GM12878 (cell line): ENCODE data around the gene CSF3R. TPM values are rescaled to one million over a fixed set of nuclear protein-coding genes. Genes with fewer than 3 reads are reported as not detected.

Experiments used
- ATAC-seq: fragments of 200-7000 bp; cut with Tn5 transposase; 3 replicates; pipeline ENCODE4 v1.9.1; 2020; ENCODE audit warnings: mild to moderate bottlenecking, moderate library complexity
- BruUV-seq: library from RNA; stranded (reverse); fragments of 400-500 nt; replicated peaks from 2 replicates; lab custom pipeline; 2021; lab: Mats Ljungman, UMichigan
- CTCF ChIA-PET: fragments of 300-600 bp; sonication (Branson Sonifier 250); formaldehyde crosslinking; extraction: SDS; loops from one replicate; lab custom pipeline; 2021; ENCODE audit warnings: inconsistent platforms; lab: Yijun Ruan, JAX
- POLR2A ChIA-PET: fragments of 350-600 bp; formaldehyde crosslinking; extraction: SDS; loops from one replicate; lab custom pipeline; 2021; ENCODE audit warnings: inconsistent platforms; lab: Charles Lee
- RAD21 ChIA-PET: fragments of 300-600 bp; sonication (Branson Sonifier 250); formaldehyde crosslinking; loops from one replicate; lab custom pipeline; 2023; ENCODE audit warnings: antibody characterized with exemption; ENCODE audit not compliant: unreplicated experiment; lab: Charles Lee
- SMC1A ChIA-PET: fragments of 300-600 bp; sonication (Branson Sonifier 250); formaldehyde crosslinking; loops from one replicate; lab custom pipeline; 2023; ENCODE audit not compliant: unreplicated experiment, uncharacterized antibody; lab: Charles Lee
- DNase-seq: peaks from one replicate; pipeline ENCODE4 v3.0.0-alpha.2; 2011; ENCODE audit warnings: low read depth, low spot score
- FAIRE-seq: peaks from 3 replicates; lab custom pipeline; 2011; peaks lifted over from hg19 to GRCh38; lab: Jason Lieb, UNC
- H2AFZ ChIP-seq: 2 replicates; pipeline ENCODE4 v1.6.0; 2011; ENCODE audit warnings: low read depth, low read length, control low read depth; ENCODE audit not compliant: control insufficient read depth
- H3K27ac ChIP-seq: 2 replicates; pipeline ENCODE4 v1.5.1; 2011; ENCODE audit warnings: control low read depth; ENCODE audit not compliant: control insufficient read depth, insufficient read depth
- H3K27me3 ChIP-seq, 2 experiments: replicated peaks in 1 of 2; 2 replicates each; pipeline versions ENCODE4 v1.6.0 to v1.6.1; 2011; ENCODE audit warnings: low read length in 1 of 2; ENCODE audit not compliant: control insufficient read depth in 2 of 2, insufficient read depth in 2 of 2
- H3K36me3 ChIP-seq, 2 experiments: 2 replicates each; pipeline ENCODE4 v1.5.1; 2011; ENCODE audit warnings: low read length in 1 of 2; ENCODE audit not compliant: control insufficient read depth in 2 of 2, insufficient read depth in 2 of 2
- H3K4me1 ChIP-seq: 2 replicates; pipeline ENCODE4 v1.6.1; 2011; ENCODE audit warnings: mild to moderate bottlenecking, low read length, moderate library complexity, mixed read lengths; ENCODE audit not compliant: control insufficient read depth, insufficient read depth
- H3K4me2 ChIP-seq: 2 replicates; pipeline ENCODE4 v1.6.0; 2011; ENCODE audit warnings: control low read depth; ENCODE audit not compliant: control insufficient read depth, insufficient read depth
- H3K4me3 ChIP-seq: fragments of 200-600 bp; sonication (generic); 2 replicates; pipeline ENCODE4 v1.5.1; 2016
- H3K79me2 ChIP-seq: 2 replicates; pipeline ENCODE4 v1.6.0; 2011; ENCODE audit warnings: low read length; ENCODE audit not compliant: control insufficient read depth, insufficient read depth
- H3K9ac ChIP-seq: 2 replicates; pipeline ENCODE4 v1.8.0; 2011; ENCODE audit warnings: low read length, control low read depth, mixed read lengths; ENCODE audit not compliant: control insufficient read depth, insufficient read depth
- H3K9me3 ChIP-seq: replicated peaks from 3 replicates; pipeline ENCODE4 v1.5.1; 2011; ENCODE audit warnings: mild to moderate bottlenecking, low read length; ENCODE audit not compliant: control insufficient read depth, insufficient read depth
- H4K20me1 ChIP-seq: 2 replicates; pipeline ENCODE4 v1.6.0; 2011; ENCODE audit not compliant: control insufficient read depth, insufficient read depth
- BRCA1 ChIP-seq: IDR thresholded peaks from 2 replicates; pipeline ENCODE4 v1.6.1; 2011; ENCODE audit warnings: low read depth, low read length, improper control_type of control experiment
- E2F4 ChIP-seq: IDR thresholded peaks from 2 replicates; pipeline ENCODE4 v1.6.1; 2012; ENCODE audit warnings: low read depth, low read length, improper control_type of control experiment
- EGR1 ChIP-seq, 2 experiments: IDR thresholded peaks; 1 replicate in 1 of 2; 2 replicates in 1 of 2; pipeline ENCODE4 v1.6.1; 2011 to 2012; ENCODE audit warnings: low read depth in 2 of 2, low read length in 2 of 2, borderline replicate concordance in 1 of 2, mild to moderate bottlenecking in 1 of 2, moderate library complexity in 1 of 2
- EP300 ChIP-seq, 2 experiments: fragments of 150-350 bp in 1 of 2; IDR thresholded peaks; 2 replicates each; pipeline ENCODE4 v1.6.1; 2011 to 2012; ENCODE audit warnings: low read depth in 2 of 2, low read length in 2 of 2, borderline replicate concordance in 1 of 2, improper control_type of control experiment in 1 of 2, inconsistent platforms in 1 of 2; ENCODE audit not compliant: control insufficient read depth in 1 of 2
- NRF1 ChIP-seq: conservative IDR thresholded peaks from 2 replicates; pipeline ENCODE4 v1.6.1; 2011; ENCODE audit warnings: mild to moderate bottlenecking, low read depth, low read length, improper control_type of control experiment
- SREBF1 ChIP-seq: IDR thresholded peaks from 2 replicates; pipeline ENCODE4 v1.6.1; 2012; ENCODE audit warnings: mild to moderate bottlenecking, low read length
- ZBTB33 ChIP-seq: fragments of 450-650 bp; IDR thresholded peaks from 2 replicates; pipeline ENCODE4 v1.6.1; 2017; ENCODE audit warnings: mild to moderate bottlenecking
- ZBTB4 ChIP-seq: fragments of 450-650 bp; formaldehyde crosslinking; IDR thresholded peaks from 2 replicates; pipeline ENCODE4 v1.4.0; 2022; ENCODE audit warnings: mild to moderate bottlenecking, moderate library complexity
- ZNF687 ChIP-seq: fragments of 450-650 bp; IDR thresholded peaks from 2 replicates; pipeline ENCODE4 v1.6.1; 2017; ENCODE audit warnings: mild to moderate bottlenecking, moderate library complexity
- WGBS: methylation state at CpG from one replicate; pipeline ENCODE4 v1.1.6; 2016; ENCODE audit warnings: low lambda C conversion rate; ENCODE audit not compliant: insufficient replicate concordance, insufficient coverage; ENCODE audit errors: missing lambda C conversion rate; 5-methylcytosine and 5-hydroxymethylcytosine counted together
- in situ Hi-C: fragments of 300-500 bp; cut with MboI; formaldehyde crosslinking; loops from 9 replicates; pipeline ENCODE4 v1.14.3; 2018; ENCODE audit warnings: mixed read lengths
- intact Hi-C: fragments of 100-400 bp; cut with micrococcal nuclease; formaldehyde crosslinking; loops from one replicate; pipeline ENCODE4 v1.14.2; 2022; ENCODE audit not compliant: unreplicated experiment
- polyA plus RNA-seq, 11 experiments: library from polyadenylated mRNA; depleted of rRNA in 4 of 11; unstranded in 6 of 11; stranded (reverse) in 5 of 11; fragments of >200 nt; fragmentation: Nextera tagmentation in 4 of 11; fragmentation: Illumina TruSeq in 1 of 11; extraction: Ambion mirVana in 4 of 11; extraction: Trizol in 1 of 11; gene quantifications; 1 replicate in 1 of 11; 2 replicates in 10 of 11; pipeline versions ENCODE4 v1.2.1 to v1.2.3, GENCODE V29; 2011 to 2016; ENCODE audit warnings: inconsistent platforms in 2 of 11, missing spikeins in 2 of 11, low read depth in 1 of 11
- total RNA-seq, 4 experiments: library from RNA; depleted of rRNA in 3 of 4; stranded (reverse); fragments of >200 nt in 3 of 4; fragmentation: Illumina TruSeq in 1 of 4; extraction: Trizol in 1 of 4; gene quantifications; 2 replicates each; pipeline versions ENCODE4 v1.2.1 to v1.2.3, GENCODE V29; 2013 to 2021
- TF ChIP-seq, protein P1 (sequence below): fragments of 450-650 bp; IDR thresholded peaks from 2 replicates; pipeline ENCODE4 v1.6.1; 2016; ENCODE audit warnings: mild to moderate bottlenecking

The CSF3R gene
- total and polyA plus RNA-seq, 10 of the 15 experiments (the other 5 are each of a cell fraction or from before 2014, with no cell fraction given) = 0.13 TPM; not detected in 9

- TF ChIP-seq ZBTB4 (CRISPR knock-in tag) (no peak), BRCA1 (no peak), E2F4 (no peak)
Observed at GRCh38 chr1:36481091-36481490, 1.6 kb downstream of the CSF3R start (continued).

DNA sequence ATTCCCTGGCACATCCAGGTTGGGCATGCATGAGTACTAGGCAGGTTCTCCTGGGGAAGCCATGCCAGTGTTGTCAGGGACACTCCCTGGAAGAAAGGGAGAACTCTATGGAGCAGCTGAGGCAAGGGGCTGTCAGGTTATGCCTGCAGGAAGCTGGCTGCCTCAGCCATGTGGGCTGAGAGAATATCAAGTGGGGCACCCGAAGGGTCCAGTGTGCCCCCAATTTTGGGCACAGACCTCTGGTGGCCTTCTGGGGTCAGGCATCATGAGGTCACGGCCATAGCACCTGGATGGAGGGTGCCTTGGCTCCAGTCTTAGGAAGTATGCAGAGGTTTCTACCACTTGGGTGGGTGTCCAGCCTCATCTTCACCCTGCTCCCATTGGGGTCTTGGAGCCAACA lies 2.6 kb downstream of the CSF3R start:
- BruUV-seq = no TSS peak
- DNase-seq (no peak), FAIRE-seq (no peak), ATAC-seq (no peak)
- intact Hi-C loops = no loop called here
- H3K9me3 ChIP-seq = no peaks in the 10 kb centered on the region
- H4K20me1 ChIP-seq = no peaks in the 10 kb centered on the region
- ChIA-PET RAD21 (no interaction called here), CTCF (no interaction called here), SMC1A (no interaction called here), POLR2A (no interaction called here)
- H3K9ac ChIP-seq = no peak overlapping the region
- H3K4me3 ChIP-seq = no peak overlapping the region
- H3K4me1 ChIP-seq = no peaks in the 10 kb centered on the region
- no peaks in the 10 kb centered on the region for H3K36me3 ChIP-seq
- H3K27me3 ChIP-seq = no peaks in the 10 kb centered on the region; a peak in 2 of 4 replicates
- no peak overlapping the region for H3K27ac ChIP-seq
- H2AFZ ChIP-seq = no peak overlapping the region
- no peak overlapping the region for H3K4me2 ChIP-seq
- no peaks in the 10 kb centered on the region for H3K79me2 ChIP-seq
- in situ Hi-C loops = no loop called here
- 27% methylated on average over 2 of the region's 2 CpGs for WGBS
- no peak for TF ChIP-seq EP300 (IDR thresholded peaks at IDR 0.05; ENCODE audit: borderline replicate concordance in 1 of 2, control insufficient read depth in 1 of 2, low read depth in 2 of 2, low read length in 2 of 2)
- TF ChIP-seq, protein P1, sequence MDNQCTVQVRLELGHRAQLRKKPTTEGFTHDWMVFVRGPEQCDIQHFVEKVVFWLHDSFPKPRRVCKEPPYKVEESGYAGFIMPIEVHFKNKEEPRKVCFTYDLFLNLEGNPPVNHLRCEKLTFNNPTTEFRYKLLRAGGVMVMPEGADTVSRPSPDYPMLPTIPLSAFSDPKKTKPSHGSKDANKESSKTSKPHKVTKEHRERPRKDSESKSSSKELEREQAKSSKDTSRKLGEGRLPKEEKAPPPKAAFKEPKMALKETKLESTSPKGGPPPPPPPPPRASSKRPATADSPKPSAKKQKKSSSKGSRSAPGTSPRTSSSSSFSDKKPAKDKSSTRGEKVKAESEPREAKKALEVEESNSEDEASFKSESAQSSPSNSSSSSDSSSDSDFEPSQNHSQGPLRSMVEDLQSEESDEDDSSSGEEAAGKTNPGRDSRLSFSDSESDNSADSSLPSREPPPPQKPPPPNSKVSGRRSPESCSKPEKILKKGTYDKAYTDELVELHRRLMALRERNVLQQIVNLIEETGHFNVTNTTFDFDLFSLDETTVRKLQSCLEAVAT = no peak
- no peak for TF ChIP-seq NRF1
- no peak for TF ChIP-seq ZNF687
- TF ChIP-seq SREBF1 = no peak
- no peak for TF ChIP-seq ZBTB33
- no peak for TF ChIP-seq EGR1 (IDR thresholded peaks at IDR 0.05; ENCODE audit: borderline replicate concordance in 1 of 2, low read depth in 2 of 2, low read length in 2 of 2)
